GM18867 (cell line): Measurements from ENCODE around the gene RASL11B.

Experiments
- ATAC-seq: cut with Tn5 transposase; IDR thresholded peaks from one replicate; pipeline ENCODE4 v1.9.1; 2021; ENCODE audit warnings: mild to moderate bottlenecking, moderate library complexity; ENCODE audit not compliant: unreplicated experiment

Gene RASL11B

DNA sequence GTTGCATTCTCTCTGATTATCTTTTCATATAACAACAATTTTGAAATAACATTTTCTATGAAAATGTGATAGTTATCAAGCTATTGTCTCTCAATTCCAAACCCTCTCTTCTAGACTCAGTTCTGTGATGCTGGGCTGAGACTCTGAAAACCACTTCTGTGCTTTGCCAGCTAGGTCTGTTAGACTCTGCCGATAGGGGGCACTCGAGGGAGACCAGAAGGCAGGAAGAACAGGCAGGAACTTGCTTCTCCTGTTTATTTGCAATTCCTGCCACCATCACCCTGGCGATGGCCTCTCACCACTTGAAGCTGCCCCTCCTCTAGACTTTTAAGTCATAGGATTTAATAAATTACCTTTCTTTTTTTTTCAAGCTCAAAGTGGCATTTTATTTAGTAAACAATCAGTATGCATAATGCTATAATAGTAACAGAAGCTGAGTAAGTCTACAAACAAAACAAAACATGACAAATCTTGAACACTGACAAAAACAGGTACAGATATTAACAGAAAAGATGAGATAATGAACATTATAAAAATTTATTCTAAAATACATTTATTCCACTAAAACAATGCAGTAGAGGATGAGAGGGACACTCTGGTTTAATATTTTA lies 49.7 kb downstream of the RASL11B start:
- ATAC-seq: peak; percentile 93

DNA sequence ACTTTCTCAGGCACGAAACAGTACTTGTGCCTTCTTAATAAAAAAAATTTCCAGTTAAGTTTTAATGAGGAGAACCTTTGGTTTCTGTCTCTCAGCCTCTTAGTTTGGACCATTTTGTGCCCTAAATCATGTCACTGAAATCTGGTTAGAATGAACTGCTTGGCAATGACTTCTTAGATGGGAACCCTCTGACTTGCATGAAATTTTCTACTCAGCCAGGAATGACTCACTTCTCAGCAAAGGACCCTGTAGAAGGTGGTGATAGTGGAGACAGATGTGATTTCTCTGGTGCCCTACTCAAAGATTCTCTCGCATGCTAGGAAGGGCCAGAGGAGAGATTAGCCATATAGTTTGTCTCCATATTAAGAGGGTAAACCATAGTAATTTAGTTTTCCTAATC lies 50.5 kb downstream of the RASL11B start:
- ATAC-seq: no peak

DNA sequence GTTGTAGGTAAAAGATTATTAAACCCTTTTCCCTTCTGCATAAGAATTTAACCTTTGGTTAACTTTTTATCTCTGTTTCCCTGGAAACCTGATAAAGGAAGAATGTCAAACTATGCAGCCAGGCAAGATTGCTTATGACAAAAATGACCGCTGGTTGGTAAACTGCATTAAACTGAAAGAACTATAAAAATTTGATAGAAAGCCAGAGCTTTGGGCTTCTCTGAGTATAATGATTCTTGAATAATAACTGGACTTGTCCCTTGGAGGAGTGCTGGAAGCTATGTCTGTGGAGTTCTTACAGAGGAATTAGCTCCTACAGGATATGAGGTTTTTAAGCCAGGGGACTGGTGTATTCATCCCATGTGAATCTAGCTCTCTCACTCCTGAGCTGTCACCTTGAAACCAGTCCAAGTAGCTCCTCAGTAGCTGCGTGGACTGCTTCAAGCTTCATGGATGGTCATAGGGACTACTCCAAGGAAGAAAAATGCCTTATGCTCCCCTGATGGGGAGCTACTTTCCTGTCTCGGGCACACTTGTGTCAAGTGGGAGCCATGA lies 52.0 kb downstream of the RASL11B start:
- no peak for ATAC-seq

DNA sequence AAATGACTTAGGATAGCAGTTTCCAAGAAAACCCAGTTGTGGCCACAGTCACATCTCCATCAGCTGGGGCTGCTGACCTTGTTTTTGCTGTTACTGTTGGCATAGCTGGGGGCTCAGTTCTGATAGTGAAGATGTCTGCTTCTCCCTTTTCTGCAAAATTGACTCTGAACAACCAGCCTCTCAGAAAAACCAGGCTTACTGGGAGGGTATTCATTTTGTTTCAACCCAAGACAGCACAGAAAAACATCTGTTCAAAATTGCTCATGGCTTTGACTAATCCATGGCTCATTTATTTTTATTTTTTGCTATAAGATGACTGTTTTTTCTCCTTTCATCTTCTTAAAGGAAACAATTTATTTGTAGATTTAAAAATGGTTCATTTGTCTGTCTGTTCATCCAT lies 53.1 kb downstream of the RASL11B start:
- no peak for ATAC-seq

DNA sequence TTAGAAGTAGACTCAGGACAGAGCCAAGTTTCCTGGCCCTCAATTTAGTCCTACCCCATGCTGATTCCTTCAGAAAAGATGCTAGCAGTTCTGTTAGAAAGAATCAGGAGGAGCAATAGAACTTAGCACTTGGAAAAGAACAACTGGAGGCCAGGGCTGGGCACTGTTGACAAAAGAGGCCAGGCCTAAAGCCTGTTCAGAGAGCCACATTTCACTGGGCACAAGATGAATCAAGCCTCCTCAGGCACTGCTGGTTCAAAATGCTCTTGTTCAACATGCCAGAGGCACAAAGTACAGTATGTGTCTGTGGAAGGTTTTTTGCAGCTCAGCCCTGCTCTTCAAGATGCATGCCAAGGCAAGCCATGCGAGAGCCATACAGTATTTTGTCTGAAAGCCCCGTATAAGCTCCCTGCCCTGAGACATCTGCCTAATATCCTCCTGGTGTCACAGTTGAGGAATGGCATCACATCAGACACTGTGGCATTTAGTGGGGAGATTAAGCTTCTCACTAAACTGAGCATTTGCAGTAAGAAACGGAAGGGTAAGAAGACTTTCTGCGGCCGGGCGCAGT lies 53.7 kb downstream of the RASL11B start:
- ATAC-seq: no peak
